Upper lobe of left lung (tissue), 6 donors: ENCODE results near the gene GDF15. TPM values are rescaled to one million over a fixed set of nuclear protein-coding genes. Genes with fewer than 3 reads are reported as not detected.
A peak's percentile ranks its signal among the peaks of the same experiment; 100 is the strongest.
"Not testable (repeated sequence)": the region's sequence is repeated elsewhere in the genome, so short reads cannot be mapped to it uniquely, and the experiment has no call there.

ENCODE experiments used
- ATAC-seq, 2 donors: fragments of 200-7000 bp; cut with Tn5 transposase; one replicate each; pipeline ENCODE4 v1.9.1; 2022; ENCODE audit warnings: mild to moderate bottlenecking in 2 of 2, moderate library complexity in 2 of 2; ENCODE audit not compliant: low FRiP score in 2 of 2
- DNase-seq, 2 donors: peaks; one replicate each; pipeline ENCODE4 v3.0.0-alpha.2; 2019 to 2020
- H3K27ac ChIP-seq, 4 donors: fragments of 200-600 bp; sonication (generic); one replicate each; pipeline ENCODE4 v1.5.1; 2016 to 2019
- H3K27me3 ChIP-seq, 4 donors: fragments of 200-600 bp; sonication (generic); one replicate each; pipeline ENCODE4 v1.5.1; 2017 to 2019
- H3K36me3 ChIP-seq, 4 donors: fragments of 200-600 bp; sonication (generic); one replicate each; pipeline ENCODE4 v1.5.1; 2016 to 2019
- H3K4me1 ChIP-seq, 4 donors: fragments of 200-600 bp; sonication (generic); one replicate each; pipeline ENCODE4 v1.5.1; 2018 to 2019
- H3K4me3 ChIP-seq, 4 donors: fragments of 200-600 bp; sonication (generic); one replicate each; pipeline ENCODE4 v1.5.1; 2017 to 2019; ENCODE audit warnings: mild to moderate bottlenecking in 2 of 4, moderate library complexity in 1 of 4
- H3K9me3 ChIP-seq, 4 donors: fragments of 200-600 bp; sonication (generic); one replicate each; pipeline ENCODE4 v1.5.1; 2018 to 2019
- EP300 ChIP-seq, 4 donors: sonication (generic); formaldehyde crosslinking; IDR thresholded peaks; one replicate each; pipeline ENCODE4 v1.5.1; 2017; ENCODE audit warnings: antibody characterized with exemption in 4 of 4, control low read depth in 2 of 4
- POLR2A ChIP-seq, 4 donors: fragments of 450-650 bp; IDR thresholded peaks; one replicate each; pipeline ENCODE4 v1.5.1; 2016 to 2017; ENCODE audit warnings: antibody characterized with exemption in 4 of 4, mild to moderate bottlenecking in 2 of 4
- POLR2AphosphoS5 ChIP-seq, 2 donors: sonication (generic); formaldehyde crosslinking; IDR thresholded peaks; one replicate each; pipeline ENCODE4 v1.5.1; 2017; ENCODE audit warnings: antibody characterized with exemption in 2 of 2
- WGBS, 2 donors: methylation state at CpG; one replicate each; pipeline ENCODE4 v1.1.5; 2017 to 2018; 5-methylcytosine and 5-hydroxymethylcytosine counted together
- total RNA-seq, 6 donors: library from RNA; depleted of rRNA in 4 of 6; stranded (reverse); fragments of >200 nt in 4 of 6; gene quantifications; one replicate each; pipeline versions ENCODE4 v1.1.0 to v1.2.1, GENCODE V29; 2016 to 2021
- TF ChIP-seq, protein P1 (sequence below), 6 experiments: fragments of 450-650 bp in 4 of 6; fragments of 200-600 bp in 2 of 6; sonication (generic) in 2 of 6; IDR thresholded peaks; one replicate each; pipeline ENCODE4 v1.5.1; 2016 to 2019; ENCODE audit warnings: antibody characterized with exemption in 6 of 6
- donor health status: DM: no; HTN: no; CAD: no; lungs with moderate emphysema.
- donor health status: DM: no; HTN: yes; CAD: no; lungs with severe emphysema.

The GDF15 gene
- total RNA-seq, 6 donors from 2014 or later = 42.5 to 126 (median 68.7) TPM

DNA sequence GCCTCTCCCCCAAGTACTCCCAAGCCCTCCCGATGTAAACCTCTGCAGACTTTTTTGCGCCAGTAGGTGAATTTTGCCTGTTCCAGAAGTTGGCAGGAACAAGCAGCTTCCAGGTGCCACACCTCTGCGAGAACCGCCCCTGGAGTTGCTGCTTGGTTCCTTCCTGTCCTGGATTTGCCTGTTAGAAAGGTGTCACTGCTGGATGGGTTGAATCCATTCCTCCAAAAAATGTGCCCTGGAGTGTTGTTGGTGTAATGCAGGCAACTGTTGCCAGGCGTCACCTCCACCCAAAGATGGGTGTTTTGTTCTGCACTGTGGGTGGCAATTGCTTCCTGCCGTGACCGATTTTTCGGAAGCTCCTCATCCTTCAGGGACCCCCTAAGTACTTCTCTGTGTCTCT, 39.9 kb upstream of the GDF15 start:
- no peaks in the 10 kb centered on the region for H3K27me3 ChIP-seq
- peaks cover 3 to 8% (median 7%) of the 10 kb centered on the region in 4 donors for H3K4me1 ChIP-seq
- no peak for DNase-seq
- H3K36me3 ChIP-seq = peaks cover 0 to 14% (median 6%) of the 10 kb centered on the region in 4 donors
- no peak overlapping the region for H3K27ac ChIP-seq
- H3K9me3 ChIP-seq = no peaks in the 10 kb centered on the region
- TF ChIP-seq EP300 (IDR thresholded peaks at IDR 0.05) = no peak
- TF ChIP-seq, protein P1, sequence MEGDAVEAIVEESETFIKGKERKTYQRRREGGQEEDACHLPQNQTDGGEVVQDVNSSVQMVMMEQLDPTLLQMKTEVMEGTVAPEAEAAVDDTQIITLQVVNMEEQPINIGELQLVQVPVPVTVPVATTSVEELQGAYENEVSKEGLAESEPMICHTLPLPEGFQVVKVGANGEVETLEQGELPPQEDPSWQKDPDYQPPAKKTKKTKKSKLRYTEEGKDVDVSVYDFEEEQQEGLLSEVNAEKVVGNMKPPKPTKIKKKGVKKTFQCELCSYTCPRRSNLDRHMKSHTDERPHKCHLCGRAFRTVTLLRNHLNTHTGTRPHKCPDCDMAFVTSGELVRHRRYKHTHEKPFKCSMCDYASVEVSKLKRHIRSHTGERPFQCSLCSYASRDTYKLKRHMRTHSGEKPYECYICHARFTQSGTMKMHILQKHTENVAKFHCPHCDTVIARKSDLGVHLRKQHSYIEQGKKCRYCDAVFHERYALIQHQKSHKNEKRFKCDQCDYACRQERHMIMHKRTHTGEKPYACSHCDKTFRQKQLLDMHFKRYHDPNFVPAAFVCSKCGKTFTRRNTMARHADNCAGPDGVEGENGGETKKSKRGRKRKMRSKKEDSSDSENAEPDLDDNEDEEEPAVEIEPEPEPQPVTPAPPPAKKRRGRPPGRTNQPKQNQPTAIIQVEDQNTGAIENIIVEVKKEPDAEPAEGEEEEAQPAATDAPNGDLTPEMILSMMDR (IDR thresholded peaks at IDR 0.05) = no peak
- no peak for TF ChIP-seq POLR2A (IDR thresholded peaks at IDR 0.05)
- no peak for TF ChIP-seq POLR2AphosphoS5 (IDR thresholded peaks at IDR 0.05)
- no peak for ATAC-seq
- WGBS, 2 donors = 80% methylated on average over 8 of the region's 8 CpGs
- no peak overlapping the region for H3K4me3 ChIP-seq

DNA sequence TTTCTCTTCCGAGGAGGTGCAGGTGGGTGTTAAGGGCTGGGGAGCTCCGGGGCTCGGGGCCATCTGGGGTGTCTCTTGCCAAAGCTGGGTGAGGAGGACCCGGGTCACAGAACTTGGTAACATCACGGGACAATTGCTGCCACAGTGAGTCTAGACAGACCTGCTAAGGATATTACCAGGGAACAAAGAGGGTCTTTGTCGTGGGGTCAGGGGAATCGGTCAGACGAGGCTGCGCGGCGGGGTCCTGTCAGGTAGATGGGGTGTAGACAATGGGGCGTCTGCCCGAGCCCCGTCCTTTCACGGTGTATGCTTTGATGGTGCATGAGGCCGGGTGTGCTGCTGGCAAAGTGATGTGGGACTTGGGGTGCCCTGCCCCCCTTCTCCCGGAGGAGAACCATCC, 37.8 kb upstream of the GDF15 start:
- Histone ChIP-seq H3K4me1 (no peaks in the 10 kb centered on the region), H3K36me3 (peaks cover 0 to 18% (median 6%) of the 10 kb centered on the region in 4 donors), H3K9me3 (no peaks in the 10 kb centered on the region), H3K4me3 (no peak overlapping the region), H3K27ac (no peak overlapping the region), H3K27me3 (no peaks in the 10 kb centered on the region)
- ATAC-seq = peak in 1 of 2 donors; percentile 31
- DNase-seq = no peak
- TF ChIP-seq POLR2A (IDR thresholded peaks at IDR 0.05) (no peak), EP300 (IDR thresholded peaks at IDR 0.05) (no peak)
- WGBS, 2 donors = 92 to 94% methylated on average over 13 to 14 of the region's 17 CpGs

DNA sequence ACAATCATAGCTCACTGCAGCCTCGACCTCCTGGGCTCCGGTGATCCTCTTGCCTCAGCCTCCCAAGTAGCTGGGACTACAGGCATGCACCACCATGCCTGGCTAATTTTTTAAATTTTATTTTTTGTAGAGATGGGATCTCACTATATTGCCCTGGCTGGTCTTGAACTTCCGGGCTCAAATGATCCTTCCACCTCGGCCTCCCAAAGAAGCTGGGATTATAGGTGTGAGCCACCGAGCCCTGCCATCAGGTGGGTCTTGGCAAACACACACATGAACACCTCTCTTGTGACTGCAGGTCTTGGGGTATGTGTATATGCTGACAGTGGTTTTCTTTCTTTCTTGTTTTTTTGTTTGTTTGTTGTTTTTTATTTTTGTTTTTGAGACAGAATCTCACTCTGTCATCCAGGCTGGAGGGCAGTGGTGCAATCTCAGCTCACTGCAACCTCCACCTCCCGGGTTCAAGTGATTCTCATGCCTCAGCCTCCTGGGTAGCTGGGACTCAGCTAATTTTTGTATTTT, 37.1 kb upstream of the GDF15 start:
- peaks cover 0 to 18% (median 5%) of the 10 kb centered on the region in 4 donors for H3K36me3 ChIP-seq
- not testable (repeated sequence) for H3K9me3 ChIP-seq, H3K4me3 ChIP-seq, H3K27me3 ChIP-seq, H3K4me1 ChIP-seq, H3K27ac ChIP-seq, ATAC-seq, DNase-seq
- 89 to 94% methylated on average over 6 of the region's 6 CpGs for WGBS, 2 donors

DNA sequence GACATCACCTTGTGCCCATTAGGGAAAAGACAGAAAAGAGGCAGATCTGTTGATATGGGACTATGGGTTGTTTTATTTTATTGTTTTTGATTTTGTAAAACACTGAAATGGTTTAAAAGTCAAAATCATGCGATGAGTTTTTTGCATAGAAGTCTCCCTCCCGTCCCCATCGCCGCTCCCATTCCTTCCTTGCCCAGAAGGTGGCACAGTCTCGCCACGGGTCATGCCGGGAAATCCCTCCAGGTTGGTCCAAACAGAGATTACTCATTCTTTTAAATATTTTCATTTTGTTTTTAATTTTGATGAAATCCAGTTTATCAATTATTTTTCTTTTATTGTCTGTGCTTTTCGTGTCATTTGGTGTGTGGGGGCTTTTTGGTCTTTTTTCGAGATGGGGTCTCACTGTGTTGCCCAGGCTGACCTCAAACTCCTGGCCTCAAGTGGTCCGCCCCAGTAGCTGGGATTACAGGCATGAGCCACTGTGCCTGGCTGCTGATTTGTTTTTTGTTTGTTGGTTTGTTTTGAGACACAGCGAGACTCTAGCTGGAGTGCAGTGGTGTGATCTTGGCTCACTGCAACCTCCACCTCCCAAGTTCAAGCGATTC, 36.3 kb upstream of the GDF15 start:
- TF ChIP-seq EP300 (IDR thresholded peaks at IDR 0.05) (no peak), POLR2A (IDR thresholded peaks at IDR 0.05) (no peak)
- TF ChIP-seq, protein P1 (IDR thresholded peaks at IDR 0.05) = peak; percentile 70 to 81 (median 76)
- Histone ChIP-seq H3K36me3 (peaks cover 0 to 14% (median 2%) of the 10 kb centered on the region in 4 donors), H3K4me1 (no peaks in the 10 kb centered on the region), H3K27me3 (no peaks in the 10 kb centered on the region), H3K9me3 (no peaks in the 10 kb centered on the region), H3K4me3 (no peak overlapping the region), H3K27ac (no peak overlapping the region)
- ATAC-seq (peak in 1 of 2 donors; percentile 84), DNase-seq (peak in 1 of 2 donors; percentile 68)
- 46 to 55% methylated on average over 12 of the region's 12 CpGs for WGBS, 2 donors

DNA sequence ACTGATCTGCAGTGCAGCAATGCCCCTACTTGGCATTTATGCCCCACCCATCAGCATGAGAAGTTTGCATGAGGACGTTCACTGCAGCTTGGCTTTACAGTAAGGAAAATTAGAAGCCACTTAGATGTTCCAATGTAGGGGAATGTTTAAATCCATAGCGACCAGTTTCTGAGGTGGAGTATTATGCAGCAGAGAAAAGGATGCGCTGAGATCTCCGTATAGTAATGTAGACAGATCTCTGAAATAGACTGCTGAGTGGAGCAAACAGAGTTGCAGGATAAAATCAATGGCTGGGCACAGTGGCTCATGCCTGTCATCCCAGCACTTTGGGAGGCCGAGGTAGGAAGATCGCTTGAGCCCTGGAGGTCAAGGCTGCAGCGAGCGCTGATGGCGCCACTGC, 35.5 kb upstream of the GDF15 start:
- Histone ChIP-seq H3K27me3 (no peaks in the 10 kb centered on the region), H3K36me3 (peaks cover 0 to 12% (median 1%) of the 10 kb centered on the region in 4 donors), H3K4me1 (no peaks in the 10 kb centered on the region), H3K9me3 (no peaks in the 10 kb centered on the region), H3K27ac (no peak overlapping the region), H3K4me3 (no peak overlapping the region)
- ATAC-seq (no peak), DNase-seq (no peak)
- WGBS, 2 donors = 84 to 93% methylated on average over 9 of the region's 9 CpGs
- no peak for TF ChIP-seq POLR2A (IDR thresholded peaks at IDR 0.05)
- TF ChIP-seq POLR2AphosphoS5 (IDR thresholded peaks at IDR 0.05) = no peak
- TF ChIP-seq, protein P1 (IDR thresholded peaks at IDR 0.05) = no peak
- TF ChIP-seq EP300 (IDR thresholded peaks at IDR 0.05) = no peak

DNA sequence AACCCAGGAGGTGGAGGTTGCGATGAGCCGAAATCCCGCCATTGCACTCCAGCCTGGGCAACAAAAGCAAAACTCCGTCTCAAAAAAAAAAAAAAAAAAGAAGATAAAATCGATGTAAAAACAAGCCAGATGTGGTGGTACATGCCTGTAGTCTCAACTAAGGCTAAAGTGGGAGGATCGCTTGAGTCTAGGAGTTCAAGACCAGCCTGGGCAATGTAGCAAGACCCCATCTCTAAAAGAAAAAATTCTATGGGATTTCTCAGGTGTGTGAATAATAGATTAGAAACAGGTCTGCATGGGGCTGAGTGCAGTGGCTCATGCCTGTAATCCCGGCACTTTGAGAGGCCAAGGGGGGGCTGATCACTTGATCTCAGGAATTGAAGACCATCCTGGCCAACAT, 34.4 kb upstream of the GDF15 start:
- Histone ChIP-seq H3K36me3 (peaks cover 0 to 17% (median 12%) of the 10 kb centered on the region in 4 donors), H3K4me3 (no peak overlapping the region), H3K4me1 (no peaks in the 10 kb centered on the region), H3K27me3 (no peaks in the 10 kb centered on the region), H3K27ac (no peak overlapping the region), H3K9me3 (no peaks in the 10 kb centered on the region)
- TF ChIP-seq EP300 (IDR thresholded peaks at IDR 0.05) = no peak
- TF ChIP-seq POLR2AphosphoS5 (IDR thresholded peaks at IDR 0.05) = no peak
- TF ChIP-seq POLR2A (IDR thresholded peaks at IDR 0.05) = no peak
- TF ChIP-seq, protein P1 (IDR thresholded peaks at IDR 0.05) = no peak
- whole genome bisulfite sequencing, 2 donors = 95 to 96% methylated on average over 4 to 7 of the region's 7 CpGs
- ATAC-seq (no peak), DNase-seq (no peak)
